HepG2 (cell line): ENCODE measurements around the gene ATL2. TPM values are rescaled to one million over a fixed set of nuclear protein-coding genes. Genes with fewer than 3 reads are reported as not detected.
A peak's percentile ranks its signal among the peaks of the same experiment; 100 is the strongest.

Source experiments
- ARID4A ChIP-seq: sonication (generic); formaldehyde crosslinking; IDR thresholded peaks from 2 replicates; pipeline ENCODE4 v1.5.0; 2020; ENCODE audit warnings: mild to moderate bottlenecking, missing genetic modification reagents, borderline replicate concordance
- ATF6 ChIP-seq: sonication (generic); formaldehyde crosslinking; conservative IDR thresholded peaks from 2 replicates; pipeline ENCODE4 v1.4.0; 2020; ENCODE audit warnings: missing genetic modification reagents
- BATF2 ChIP-seq: sonication (generic); formaldehyde crosslinking; IDR thresholded peaks from 2 replicates; pipeline ENCODE4 v1.8.0; 2022; ENCODE audit warnings: mild to moderate bottlenecking, missing genetic modification reagents, moderate library complexity
- CBX5 ChIP-seq: sonication (generic); formaldehyde crosslinking; IDR thresholded peaks from 2 replicates; pipeline ENCODE4 v1.4.0; 2020; ENCODE audit warnings: missing genetic modification reagents, borderline replicate concordance
- DPF2 ChIP-seq: sonication (generic); formaldehyde crosslinking; IDR thresholded peaks from 2 replicates; pipeline ENCODE4 v1.4.0; 2020; ENCODE audit warnings: mild to moderate bottlenecking, low read depth, missing genetic modification reagents, borderline replicate concordance
- FOSL2 ChIP-seq: sonication (generic); formaldehyde crosslinking; IDR thresholded peaks from 2 replicates; pipeline ENCODE4 v1.4.0; 2020; ENCODE audit warnings: missing genetic modification reagents
- FOXA1 ChIP-seq, 2 experiments: fragments of 450-650 bp in 1 of 2; sonication (generic) in 1 of 2; formaldehyde crosslinking in 1 of 2; IDR thresholded peaks; 2 replicates each; pipeline versions ENCODE4 v1.4.0 to v1.6.1; 2016 to 2020; ENCODE audit warnings: missing genetic modification reagents in 1 of 2
- GTF2F1 ChIP-seq: fragments of 150-350 bp; IDR thresholded peaks from 2 replicates; pipeline ENCODE4 v1.6.1; 2014; ENCODE audit warnings: low read length
- KDM2A ChIP-seq: sonication (generic); formaldehyde crosslinking; IDR thresholded peaks from 2 replicates; pipeline ENCODE4 v1.4.0; 2020; ENCODE audit warnings: low read depth, missing genetic modification reagents, borderline replicate concordance
- KDM3A ChIP-seq: IDR thresholded peaks from 2 replicates; pipeline ENCODE4 v1.6.1; 2018; ENCODE audit warnings: low read depth, missing compliant biosample characterization
- KMT2A ChIP-seq: sonication (generic); formaldehyde crosslinking; IDR thresholded peaks from 2 replicates; pipeline ENCODE4 v1.4.0; 2020; ENCODE audit warnings: missing genetic modification reagents
- MED1 ChIP-seq: sonication (generic); formaldehyde crosslinking; IDR thresholded peaks from 2 replicates; pipeline ENCODE4 v1.4.0; 2020; ENCODE audit warnings: missing genetic modification reagents
- MEF2D ChIP-seq: sonication (generic); formaldehyde crosslinking; IDR thresholded peaks from 2 replicates; pipeline ENCODE4 v1.5.1; 2020; ENCODE audit warnings: mild to moderate bottlenecking, missing genetic modification reagents
- NR2C2 ChIP-seq: sonication (generic); formaldehyde crosslinking; IDR thresholded peaks from 2 replicates; pipeline ENCODE4 v1.4.0; 2020; ENCODE audit warnings: missing genetic modification reagents, mild to moderate bottlenecking, moderate library complexity, borderline replicate concordance
- NR2F1 ChIP-seq, 2 experiments: fragments of 450-650 bp in 1 of 2; formaldehyde crosslinking in 1 of 2; IDR thresholded peaks; 2 replicates each; pipeline versions ENCODE4 v1.5.0 to v1.6.1; 2016 to 2020; ENCODE audit warnings: mild to moderate bottlenecking in 1 of 2, missing compliant biosample characterization in 1 of 2, missing genetic modification reagents in 1 of 2, moderate library complexity in 1 of 2
- PITX1 ChIP-seq: sonication (generic); formaldehyde crosslinking; IDR thresholded peaks from 2 replicates; pipeline ENCODE4 v1.5.1; 2020; ENCODE audit warnings: mild to moderate bottlenecking, missing genetic modification reagents
- SNAPC5 ChIP-seq: sonication (generic); formaldehyde crosslinking; IDR thresholded peaks from 2 replicates; pipeline ENCODE4 v1.8.1; 2023; ENCODE audit warnings: mild to moderate bottlenecking, missing genetic modification reagents, borderline replicate concordance
- SPEN ChIP-seq: sonication (generic); formaldehyde crosslinking; IDR thresholded peaks from 2 replicates; pipeline ENCODE4 v1.5.1; 2020; ENCODE audit warnings: low read depth, mild to moderate bottlenecking, missing genetic modification reagents
- THAP8 ChIP-seq: sonication (generic); formaldehyde crosslinking; IDR thresholded peaks from 2 replicates; pipeline ENCODE4 v1.5.1; 2020; ENCODE audit warnings: missing genetic modification reagents, mild to moderate bottlenecking, borderline replicate concordance
- ZNF317 ChIP-seq: sonication (generic); formaldehyde crosslinking; IDR thresholded peaks from 2 replicates; pipeline ENCODE4 v1.5.0; 2020; ENCODE audit warnings: mild to moderate bottlenecking, missing genetic modification reagents
- ZNF670 ChIP-seq: sonication (generic); formaldehyde crosslinking; IDR thresholded peaks from 2 replicates; pipeline ENCODE4 v1.8.0; 2022; ENCODE audit warnings: mild to moderate bottlenecking, missing genetic modification reagents, borderline replicate concordance
- polyA plus RNA-seq, 8 experiments: library from polyadenylated mRNA; depleted of rRNA in 3 of 8; stranded (reverse) in 7 of 8; unstranded in 1 of 8; fragments of >200 nt; fragmentation: Illumina TruSeq in 4 of 8; extraction: Trizol in 4 of 8; gene quantifications; 2 replicates each; pipeline versions ENCODE4 v1.2.1 to v1.2.3, GENCODE V29; 2011 to 2016; ENCODE audit warnings: low read depth in 4 of 8, missing spikeins in 1 of 8, mixed read lengths in 1 of 8; ENCODE audit not compliant: insufficient read depth in 1 of 8
- total RNA-seq, 5 experiments: library from RNA; depleted of rRNA; stranded (reverse); fragments of >200 nt; fragmentation: Illumina TruSeq; extraction: Trizol; gene quantifications; 2 replicates each; pipeline ENCODE4 v1.2.3, GENCODE V29; 2016; ENCODE audit warnings: low read depth in 1 of 5

The ATL2 gene
- total and polyA plus RNA-seq, 2 of the 13 experiments (the other 11 are each of a cell fraction or from before 2014, with no cell fraction given): 56.5 to 119 TPM

GRCh38 chr2:38406597-38407110, 29.6 kb upstream of the ATL2 start (continued):
- peak; percentile 0; the same call in 1 of the 2 replicates for TF ChIP-seq ARID4A (CRISPR knock-in tag)
- TF ChIP-seq ZNF670 (CRISPR knock-in tag): no peak; the same call in none of the 2 replicates
- peak; percentile 92 for TF ChIP-seq DPF2
- peak; percentile 28; the same call in 1 of the 2 replicates for TF ChIP-seq CBX5 (CRISPR knock-in tag)
- peak; percentile 15; the same call in 1 of the 2 replicates for TF ChIP-seq KDM2A
- no peak for TF ChIP-seq ATF6 (CRISPR knock-in tag)
- TF ChIP-seq MEF2D (CRISPR knock-in tag): peak; percentile 74; the same call in 1 of the 2 replicates
- TF ChIP-seq NR2C2 (CRISPR knock-in tag): peak; percentile 70
- TF ChIP-seq ZNF317 (CRISPR knock-in tag): peak; percentile 73; the same call in 1 of the 2 replicates
- no peak for TF ChIP-seq KMT2A
- TF ChIP-seq MED1 (CRISPR knock-in tag): peak; percentile 83; the same call in 1 of the 2 replicates
- no peak for TF ChIP-seq BATF2 (CRISPR knock-in tag)
- peak; percentile 50; the same call in 1 of the 2 replicates for TF ChIP-seq SPEN (CRISPR knock-in tag)
- 0 out of 2 replicates have a peak, but pooled peaks have one; percentile 16 for TF ChIP-seq SNAPC5 (CRISPR knock-in tag)
- TF ChIP-seq KDM3A (CRISPR knock-in tag): peak; percentile 56; the same call in 1 of the 2 replicates
- no peak for TF ChIP-seq GTF2F1
- TF ChIP-seq PITX1 (CRISPR knock-in tag): peak; percentile 69
- no peak for TF ChIP-seq THAP8 (CRISPR knock-in tag)
- peak; percentile 64 to 68; a peak in 2 of 4 replicates for TF ChIP-seq NR2F1 (CRISPR knock-in tag; IDR thresholded peaks at IDR 0.05)
- TF ChIP-seq FOSL2 (CRISPR knock-in tag): peak; percentile 52; the same call in 1 of the 2 replicates
- TF ChIP-seq FOXA1 (IDR thresholded peaks at IDR 0.05): no peak
- TF ChIP-seq FOXA1 (CRISPR knock-in tag; IDR thresholded peaks at IDR 0.05): peak; percentile 74
